Smooth muscle cell (in vitro differentiated cells): ENCODE data around the gene NAV2. TPM values are rescaled to one million over a fixed set of nuclear protein-coding genes. Genes with fewer than 3 reads are reported as not detected.

Source experiments
- DNase-seq: peaks from one replicate; lab custom pipeline; 2025; ENCODE audit not compliant: unreplicated experiment; lab: John Stamatoyannopoulos, UW
- H2AFZ ChIP-seq: fragments of 200-600 bp; sonication (generic); 2 replicates; pipeline ENCODE4 v1.6.0; 2016; ENCODE audit warnings: antibody characterized with exemption, low read depth, mild to moderate bottlenecking
- H3F3A ChIP-seq: fragments of 200-600 bp; sonication (generic); 2 replicates; pipeline ENCODE4 v1.6.0; 2017; ENCODE audit warnings: antibody characterized with exemption, low read depth
- H3K27ac ChIP-seq: fragments of 200-600 bp; sonication (generic); 2 replicates; pipeline ENCODE4 v1.5.1; 2016; ENCODE audit warnings: low read depth, mild to moderate bottlenecking
- H3K27me3 ChIP-seq: fragments of 200-600 bp; sonication (generic); 2 replicates; pipeline ENCODE4 v1.6.1; 2016; ENCODE audit warnings: low read depth, mild to moderate bottlenecking
- H3K36me3 ChIP-seq: fragments of 200-600 bp; sonication (generic); 2 replicates; pipeline ENCODE4 v1.5.1; 2016; ENCODE audit warnings: low read depth
- H3K4me1 ChIP-seq: fragments of 200-600 bp; sonication (generic); 2 replicates; pipeline ENCODE4 v1.5.1; 2016; ENCODE audit warnings: low read depth
- H3K4me2 ChIP-seq: fragments of 200-600 bp; sonication (generic); 2 replicates; pipeline ENCODE4 v1.6.0; 2016; ENCODE audit warnings: mild to moderate bottlenecking
- H3K4me3 ChIP-seq: fragments of 200-600 bp; sonication (generic); 2 replicates; pipeline ENCODE4 v1.5.1; 2016; ENCODE audit warnings: mild to moderate bottlenecking
- H3K79me2 ChIP-seq: fragments of 200-600 bp; sonication (generic); 2 replicates; pipeline ENCODE4 v1.6.0; 2016; ENCODE audit warnings: low read depth, mild to moderate bottlenecking
- H3K9ac ChIP-seq: fragments of 200-600 bp; sonication (generic); 2 replicates; pipeline ENCODE4 v1.6.0; 2016; ENCODE audit warnings: low read depth
- H3K9me3 ChIP-seq: fragments of 200-600 bp; sonication (generic); replicated peaks from 2 replicates; pipeline ENCODE4 v1.5.1; 2016; ENCODE audit warnings: low read depth
- H4K20me1 ChIP-seq: fragments of 200-600 bp; sonication (generic); 2 replicates; pipeline ENCODE4 v1.6.0; 2016; ENCODE audit warnings: low read depth
- WGBS: methylation state at CpG from one replicate; pipeline ENCODE4 v1.1.7; 2016; ENCODE audit warnings: low lambda C conversion rate; 5-methylcytosine and 5-hydroxymethylcytosine counted together
- polyA plus RNA-seq: library from polyadenylated mRNA; unstranded; fragments of >200 nt; fragmentation: Nextera tagmentation; extraction: Ambion mirVana; gene quantifications from 2 replicates; pipeline ENCODE4 v1.2.1, GENCODE V29; 2016
- total RNA-seq: library from RNA; depleted of rRNA; stranded (reverse); fragments of >200 nt; gene quantifications from 2 replicates; pipeline ENCODE4 v1.2.3, GENCODE V29; 2014
- TF ChIP-seq, protein P1 (sequence below): fragments of 200-600 bp; sonication (generic); IDR thresholded peaks from 2 replicates; pipeline ENCODE4 v1.5.1; 2017; ENCODE audit warnings: borderline replicate concordance, mild to moderate bottlenecking, antibody characterized with exemption; ENCODE audit not compliant: insufficient read depth, poor library complexity, severe bottlenecking

The NAV2 gene
- total and polyA plus RNA-seq, 2 experiments from 2014 or later: 14.1 to 67.5 TPM

DNA sequence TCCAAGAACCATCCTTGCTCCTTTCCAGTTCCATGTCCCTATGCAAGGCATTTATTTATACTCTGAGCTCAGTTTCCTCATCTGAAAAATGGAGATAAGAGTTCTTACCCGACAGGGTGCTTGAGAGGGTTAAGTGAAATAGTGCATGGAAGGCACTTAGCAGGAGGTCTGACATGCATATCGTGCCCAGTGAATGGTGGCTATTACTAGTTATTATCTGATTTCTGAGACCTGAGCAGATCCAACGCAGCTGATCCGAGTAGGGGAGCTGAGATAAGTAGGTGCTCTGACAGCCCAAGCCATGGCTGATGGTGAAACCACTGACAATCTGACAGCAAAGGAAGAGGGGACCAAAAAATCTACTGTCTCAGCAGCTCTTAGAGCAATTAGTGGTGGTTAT lies 24.9 kb downstream of the NAV2 start:
- DNase-seq: no peak
- Histone ChIP-seq H3K4me3 (no peak overlapping the region), H3K4me1 (peaks cover 8% of the 10 kb centered on the region), H3K27ac (no peak overlapping the region), H3K79me2 (no peaks in the 10 kb centered on the region), H3K4me2 (no peak overlapping the region), H2AFZ (no peak overlapping the region), H3F3A (peaks cover 3% of the 10 kb centered on the region), H3K27me3 (no peaks in the 10 kb centered on the region), H4K20me1 (no peaks in the 10 kb centered on the region), H3K9ac (no peak overlapping the region), H3K9me3 (no peaks in the 10 kb centered on the region), H3K36me3 (no peaks in the 10 kb centered on the region)
- 87% methylated on average over 4 of the region's 4 CpGs for WGBS
- TF ChIP-seq, protein P1, sequence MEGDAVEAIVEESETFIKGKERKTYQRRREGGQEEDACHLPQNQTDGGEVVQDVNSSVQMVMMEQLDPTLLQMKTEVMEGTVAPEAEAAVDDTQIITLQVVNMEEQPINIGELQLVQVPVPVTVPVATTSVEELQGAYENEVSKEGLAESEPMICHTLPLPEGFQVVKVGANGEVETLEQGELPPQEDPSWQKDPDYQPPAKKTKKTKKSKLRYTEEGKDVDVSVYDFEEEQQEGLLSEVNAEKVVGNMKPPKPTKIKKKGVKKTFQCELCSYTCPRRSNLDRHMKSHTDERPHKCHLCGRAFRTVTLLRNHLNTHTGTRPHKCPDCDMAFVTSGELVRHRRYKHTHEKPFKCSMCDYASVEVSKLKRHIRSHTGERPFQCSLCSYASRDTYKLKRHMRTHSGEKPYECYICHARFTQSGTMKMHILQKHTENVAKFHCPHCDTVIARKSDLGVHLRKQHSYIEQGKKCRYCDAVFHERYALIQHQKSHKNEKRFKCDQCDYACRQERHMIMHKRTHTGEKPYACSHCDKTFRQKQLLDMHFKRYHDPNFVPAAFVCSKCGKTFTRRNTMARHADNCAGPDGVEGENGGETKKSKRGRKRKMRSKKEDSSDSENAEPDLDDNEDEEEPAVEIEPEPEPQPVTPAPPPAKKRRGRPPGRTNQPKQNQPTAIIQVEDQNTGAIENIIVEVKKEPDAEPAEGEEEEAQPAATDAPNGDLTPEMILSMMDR: no peak

DNA sequence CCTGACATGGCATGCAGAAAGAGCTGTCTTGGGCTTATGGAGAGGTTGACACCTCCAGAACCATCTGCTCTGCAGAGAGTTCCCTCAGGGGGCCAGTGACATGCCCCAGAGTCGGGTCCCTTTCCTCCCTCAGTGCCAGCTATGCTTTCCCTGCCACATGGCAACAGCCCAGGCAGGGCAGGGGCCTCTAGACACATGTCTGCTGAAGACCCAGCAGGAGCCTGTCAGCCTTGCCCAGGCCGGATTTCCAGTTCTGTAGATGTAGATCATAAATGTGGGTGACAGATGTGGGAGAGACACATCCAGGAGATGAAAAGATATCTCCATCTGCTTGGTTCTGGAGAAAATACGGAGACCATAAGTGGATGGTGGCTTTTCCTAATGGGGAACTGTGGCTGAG lies 25.5 kb downstream of the NAV2 start:
- no peaks in the 10 kb centered on the region for H3K9me3 ChIP-seq
- H3K4me3 ChIP-seq: no peak overlapping the region
- TF ChIP-seq, protein P1: no peak
- H4K20me1 ChIP-seq: no peaks in the 10 kb centered on the region
- H3K36me3 ChIP-seq: no peaks in the 10 kb centered on the region
- 61% methylated on average over 3 of the region's 3 CpGs for WGBS
- no peak overlapping the region for H3K9ac ChIP-seq
- H3F3A ChIP-seq: peaks cover 3% of the 10 kb centered on the region
- no peaks in the 10 kb centered on the region for H3K79me2 ChIP-seq
- DNase-seq: no peak
- H3K4me2 ChIP-seq: no peak overlapping the region
- no peak overlapping the region for H3K27ac ChIP-seq
- no peak overlapping the region for H2AFZ ChIP-seq
- no peaks in the 10 kb centered on the region for H3K27me3 ChIP-seq
- peaks cover 8% of the 10 kb centered on the region for H3K4me1 ChIP-seq

DNA sequence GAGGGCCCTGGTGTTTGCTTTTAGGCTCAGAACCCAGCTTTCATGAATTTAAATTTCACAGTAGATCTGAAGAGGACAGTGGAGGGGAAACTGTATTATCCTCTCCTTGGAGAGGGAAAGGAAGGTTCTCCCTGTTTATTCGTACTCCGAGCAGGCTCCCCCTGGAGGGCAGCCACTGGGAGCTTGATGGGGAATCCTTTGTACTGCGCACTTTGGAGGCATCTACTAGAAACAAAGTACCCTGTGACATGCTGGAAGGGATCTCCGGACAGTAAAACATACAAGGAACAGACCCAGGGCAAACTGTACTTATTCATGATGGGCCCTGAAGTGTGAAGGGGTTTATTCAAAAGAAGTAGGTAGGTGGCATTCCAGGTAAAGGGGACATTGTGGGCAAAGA lies 27.2 kb downstream of the NAV2 start:
- DNase-seq: no peak
- no peaks in the 10 kb centered on the region for H3K36me3 ChIP-seq
- no peak overlapping the region for H3K4me3 ChIP-seq
- no peak overlapping the region for H3K4me2 ChIP-seq
- peaks cover 8% of the 10 kb centered on the region for H3K4me1 ChIP-seq
- TF ChIP-seq, protein P1: peak; percentile 40
- H3K9me3 ChIP-seq: no peaks in the 10 kb centered on the region
- 69% methylated on average over 4 of the region's 4 CpGs for WGBS
- no peaks in the 10 kb centered on the region for H3K79me2 ChIP-seq
- H3F3A ChIP-seq: peaks cover 3% of the 10 kb centered on the region
- H3K9ac ChIP-seq: no peak overlapping the region
- no peaks in the 10 kb centered on the region for H4K20me1 ChIP-seq
- no peak overlapping the region for H2AFZ ChIP-seq
- no peak overlapping the region for H3K27ac ChIP-seq
- no peaks in the 10 kb centered on the region for H3K27me3 ChIP-seq

DNA sequence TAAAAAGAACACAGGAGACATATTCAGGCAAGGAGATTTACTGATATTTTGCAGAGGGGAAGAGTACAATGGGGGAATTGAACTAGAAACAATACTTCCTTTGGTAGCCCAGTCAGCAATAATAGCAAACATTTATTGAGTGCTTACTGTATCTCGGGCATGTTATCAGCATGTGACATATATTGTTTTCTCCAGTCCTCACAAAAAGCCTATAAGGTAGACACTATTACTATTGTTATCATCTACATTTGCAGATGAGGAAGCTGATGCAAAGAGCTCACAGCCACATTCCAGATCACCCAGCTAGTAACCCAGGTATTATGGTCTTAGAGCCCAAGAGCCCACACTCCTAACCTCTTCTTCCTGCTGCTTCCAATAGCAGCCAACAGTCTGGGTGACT lies 27.9 kb downstream of the NAV2 start:
- Histone ChIP-seq H3K4me2 (no peak overlapping the region), H3K9ac (no peak overlapping the region), H2AFZ (no peak overlapping the region), H3K27ac (no peak overlapping the region), H3K4me1 (peaks cover 8% of the 10 kb centered on the region), H3K9me3 (no peaks in the 10 kb centered on the region), H3F3A (peaks cover 1% of the 10 kb centered on the region), H3K27me3 (no peaks in the 10 kb centered on the region), H4K20me1 (no peaks in the 10 kb centered on the region), H3K79me2 (no peaks in the 10 kb centered on the region), H3K36me3 (no peaks in the 10 kb centered on the region), H3K4me3 (no peak overlapping the region)
- no peak for DNase-seq
- WGBS: 86% methylated on average over 1 of the region's 1 CpG
- TF ChIP-seq, protein P1: no peak
